GM12891 (cell line): ENCODE measurements around the gene C4BPA.

Experiments used
- PAX5 ChIP-seq: IDR thresholded peaks from 2 replicates; pipeline ENCODE4 v1.6.1; 2011; ENCODE audit warnings: low read length, moderate library complexity, mild to moderate bottlenecking; ENCODE audit not compliant: insufficient read depth, severe bottlenecking
- POLR2A ChIP-seq: IDR thresholded peaks from 2 replicates; pipeline ENCODE4 v1.6.1; 2011; ENCODE audit warnings: low read depth, low read length, control low read depth
- POLR2AphosphoS5 ChIP-seq: IDR thresholded peaks from 2 replicates; pipeline ENCODE4 v1.6.1; 2011; ENCODE audit warnings: low read depth, low read length, control low read depth
- POU2F2 ChIP-seq: IDR thresholded peaks from 2 replicates; pipeline ENCODE4 v1.6.1; 2011; ENCODE audit warnings: low read depth, mild to moderate bottlenecking, control low read depth, low read length, moderate library complexity
- SPI1 ChIP-seq: IDR thresholded peaks from 2 replicates; pipeline ENCODE4 v1.6.1; 2011; ENCODE audit warnings: low read depth, low read length, control low read depth
- TAF1 ChIP-seq: IDR thresholded peaks from 2 replicates; pipeline ENCODE4 v1.6.1; 2011; ENCODE audit warnings: low read depth, low read length, control low read depth

DNA sequence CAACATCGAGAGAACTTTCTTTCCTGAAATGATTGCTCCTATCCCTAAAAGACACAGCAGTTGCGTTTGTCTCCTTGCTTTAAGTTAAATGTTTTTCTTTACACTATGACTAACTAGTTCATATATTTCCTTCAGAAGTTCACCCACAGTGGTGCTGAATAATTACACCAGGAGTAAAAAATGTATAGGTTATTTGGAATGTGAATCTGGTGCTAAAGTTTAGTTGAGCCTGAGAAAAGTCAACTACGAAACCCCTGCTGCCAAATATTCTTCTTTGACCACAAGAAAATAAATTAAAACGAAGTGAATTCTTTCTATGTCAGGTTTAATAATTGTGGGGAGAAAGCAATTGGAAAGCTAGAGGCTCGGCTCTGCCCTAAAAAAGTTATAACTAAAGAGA lies 52.8 kb downstream of the C4BPA start:
- TF ChIP-seq POLR2A (no peak), SPI1 (no peak), TAF1 (no peak), POLR2AphosphoS5 (no peak), POU2F2 (no peak), PAX5 (no peak)
